K562 (cell line): Measurements from ENCODE around the gene SPAG16. TPM values are rescaled to one million over a fixed set of nuclear protein-coding genes. Genes with fewer than 3 reads are reported as not detected.

Source experiments
- ATAC-seq: fragments of 200-7000 bp; cut with Tn5 transposase; 3 replicates; pipeline ENCODE4 v1.9.1; 2020; ENCODE audit warnings: moderate library complexity
- BruUV-seq: library from RNA; stranded (reverse); fragments of 400-500 nt; replicated peaks from 2 replicates; lab custom pipeline; 2021; lab: Mats Ljungman, UMichigan
- CTCF ChIA-PET: fragments of 300-600 bp; formaldehyde crosslinking; extraction: SDS; loops from one replicate; lab custom pipeline; 2021; ENCODE audit warnings: low intra/inter-chr PET ratio; lab: Yijun Ruan, JAX
- POLR2A ChIA-PET: fragments of 300-600, 350-650 bp; sonication (Branson Sonifier 250); formaldehyde crosslinking; extraction: SDS; loops from one replicate; lab custom pipeline; 2021; ENCODE audit warnings: antibody characterized with exemption, inconsistent platforms; lab: Yijun Ruan, JAX
- DNase-seq, 4 experiments: peaks; one replicate each; pipeline versions ENCODE4 v3.0.0 to v3.0.0-alpha.2; 2011 to 2018; ENCODE audit warnings: low spot score in 3 of 4, mixed read lengths in 3 of 4; ENCODE audit errors: extremely low read depth in 1 of 4
- FAIRE-seq: peaks from 2 replicates; lab custom pipeline; 2011; peaks lifted over from hg19 to GRCh38; lab: Jason Lieb, UNC
- H2AFZ ChIP-seq: 2 replicates; pipeline ENCODE4 v1.6.0; 2011; ENCODE audit warnings: low read depth, low read length, control low read depth, inconsistent platforms
- H3K27ac ChIP-seq: fragments of 200-600 bp; 3 replicates; pipeline ENCODE4 v1.8.0; 2011; ENCODE audit warnings: low read depth, mild to moderate bottlenecking, control low read depth, inconsistent platforms, low read length, moderate library complexity, mixed read lengths; ENCODE audit errors: extremely low read depth
- H3K27me3 ChIP-seq, 2 experiments: fragments of 300-600 bp in 1 of 2; 2 replicates in 1 of 2; 3 replicates in 1 of 2; pipeline versions ENCODE4 v1.6.0 to v1.8.0; 2011; ENCODE audit warnings: inconsistent platforms in 2 of 2, low read length in 2 of 2, mild to moderate bottlenecking in 1 of 2, mixed read lengths in 1 of 2, moderate library complexity in 1 of 2; ENCODE audit not compliant: control insufficient read depth in 2 of 2, insufficient read depth in 2 of 2
- H3K36me3 ChIP-seq: fragments of 300-600 bp; 3 replicates; pipeline ENCODE4 v1.8.0; 2011; ENCODE audit warnings: mild to moderate bottlenecking, low read length, inconsistent platforms; ENCODE audit not compliant: control insufficient read depth, insufficient read depth
- H3K4me1 ChIP-seq, 2 experiments: fragments of 200-600 bp in 1 of 2; replicated peaks in 1 of 2; 2 replicates in 1 of 2; 3 replicates in 1 of 2; pipeline versions ENCODE4 v1.5.1 to v1.8.0; 2011; ENCODE audit warnings: inconsistent platforms in 2 of 2, low read length in 2 of 2, mild to moderate bottlenecking in 1 of 2, mixed read lengths in 1 of 2, moderate library complexity in 1 of 2; ENCODE audit not compliant: control insufficient read depth in 2 of 2, insufficient read depth in 2 of 2
- H3K4me2 ChIP-seq: 2 replicates; pipeline ENCODE4 v1.6.1; 2011; ENCODE audit warnings: low read length, control low read depth, inconsistent platforms, mixed read lengths; ENCODE audit not compliant: insufficient read depth
- H3K4me3 ChIP-seq: fragments of 200-600 bp; sonication (generic), shearing (Covaris generic); 2 replicates; pipeline ENCODE4 v1.5.1; 2016; ENCODE audit warnings: control low read depth, inconsistent platforms
- H3K79me2 ChIP-seq: fragments of 200-600 bp; 3 replicates; pipeline ENCODE4 v1.8.0; 2011; ENCODE audit warnings: low read length, inconsistent platforms; ENCODE audit not compliant: control insufficient read depth, insufficient read depth
- H3K9ac ChIP-seq, 2 experiments: 2 replicates each; pipeline versions ENCODE4 v1.6.0 to v1.6.1; 2011; ENCODE audit warnings: low read depth in 2 of 2, low read length in 2 of 2, control low read depth in 1 of 2, inconsistent platforms in 1 of 2, mild to moderate bottlenecking in 1 of 2, mixed read lengths in 1 of 2; ENCODE audit not compliant: insufficient read depth in 1 of 2
- H3K9me1 ChIP-seq: one replicate; pipeline ENCODE4 v1.6.0; 2011; ENCODE audit warnings: inconsistent platforms, mild to moderate bottlenecking, low read length, moderate library complexity; ENCODE audit not compliant: control insufficient read depth, insufficient read depth
- H3K9me3 ChIP-seq: replicated peaks from 2 replicates; pipeline ENCODE4 v1.5.1; 2011; ENCODE audit warnings: low read depth, low read length, inconsistent platforms; ENCODE audit not compliant: control insufficient read depth, insufficient read depth
- H4K20me1 ChIP-seq: replicated peaks from 2 replicates; pipeline ENCODE4 v1.6.1; 2011; ENCODE audit warnings: low read length, inconsistent platforms, mixed read lengths; ENCODE audit not compliant: control insufficient read depth, insufficient read depth
- FOXA3 ChIP-seq, 2 experiments: fragments of 450-650 bp in 1 of 2; sonication (generic) in 1 of 2; formaldehyde crosslinking; IDR thresholded peaks in 1 of 2; conservative IDR thresholded peaks in 1 of 2; 2 replicates each; pipeline versions ENCODE4 v1.4.0 to v1.8.0; 2020 to 2022; ENCODE audit warnings: mild to moderate bottlenecking in 2 of 2, missing genetic modification reagents in 1 of 2
- JUND ChIP-seq, 2 experiments: IDR thresholded peaks; 2 replicates in 1 of 2; 3 replicates in 1 of 2; pipeline ENCODE4 v1.6.1; 2011; ENCODE audit warnings: borderline replicate concordance in 2 of 2, low read depth in 2 of 2, low read length in 2 of 2, improper control_type of control experiment in 1 of 2, missing biosample characterization in 1 of 2, missing genetic modification characterization in 1 of 2, missing genetic modification reagents in 1 of 2
- KAT7 ChIP-seq: sonication (generic); formaldehyde crosslinking; IDR thresholded peaks from 2 replicates; pipeline ENCODE4 v1.8.0; 2022; ENCODE audit warnings: missing genetic modification reagents, mild to moderate bottlenecking, borderline replicate concordance
- MAFF ChIP-seq: IDR thresholded peaks from 2 replicates; pipeline ENCODE4 v1.6.1; 2012; ENCODE audit warnings: low read length, improper control_type of control experiment
- MECOM ChIP-seq: fragments of 250-450 bp; sonication (Bioruptor Pico); IDR thresholded peaks from 2 replicates; pipeline ENCODE4 v1.8.0; 2022; ENCODE audit warnings: inconsistent platforms
- MXI1 ChIP-seq: IDR thresholded peaks from 2 replicates; pipeline ENCODE4 v1.6.1; 2011; ENCODE audit warnings: low read depth, mild to moderate bottlenecking, improper control_type of control experiment, low read length
- NCOA1 ChIP-seq: fragments of 450-650 bp; IDR thresholded peaks from 2 replicates; pipeline ENCODE4 v1.6.1; 2016; ENCODE audit warnings: low read depth
- POU5F1 ChIP-seq: fragments of 150-350 bp; IDR thresholded peaks from 2 replicates; pipeline ENCODE4 v1.6.1; 2014; ENCODE audit warnings: borderline replicate concordance, low read length, low read depth, mild to moderate bottlenecking; ENCODE audit not compliant: partially characterized antibody
- RAD21 ChIP-seq, 2 experiments: fragments of 250-450 bp in 1 of 2; fragments of 450-650 bp in 1 of 2; sonication (Bioruptor Pico) in 1 of 2; formaldehyde crosslinking in 1 of 2; IDR thresholded peaks in 1 of 2; conservative IDR thresholded peaks in 1 of 2; 2 replicates each; pipeline versions ENCODE4 v1.4.0 to v1.8.0; 2020 to 2022; ENCODE audit warnings: mild to moderate bottlenecking in 2 of 2, moderate library complexity in 1 of 2
- SMARCA4 ChIP-seq: fragments of 450-650 bp; IDR thresholded peaks from 2 replicates; pipeline ENCODE4 v1.6.1; 2016
- SMC3 ChIP-seq: conservative IDR thresholded peaks from 2 replicates; pipeline ENCODE4 v1.6.1; 2011; ENCODE audit warnings: low read depth, low read length, improper control_type of control experiment; ENCODE audit not compliant: insufficient read depth
- TARDBP ChIP-seq: fragments of 450-650 bp; IDR thresholded peaks from 2 replicates; pipeline ENCODE4 v1.6.1; 2016
- ZNF263 ChIP-seq: sonication (generic); formaldehyde crosslinking; IDR thresholded peaks from 2 replicates; pipeline ENCODE4 v1.8.0; 2022; ENCODE audit warnings: mild to moderate bottlenecking, missing genetic modification reagents, borderline replicate concordance
- ZNF431 ChIP-seq: sonication (generic); formaldehyde crosslinking; IDR thresholded peaks from 2 replicates; pipeline ENCODE4 v1.8.0; 2022; ENCODE audit warnings: mild to moderate bottlenecking, missing genetic modification reagents
- ZNF644 ChIP-seq: fragments of 200-800 bp; sonication (Bioruptor generic); IDR thresholded peaks from 2 replicates; pipeline ENCODE4 v1.6.1; 2016; ENCODE audit warnings: low read depth, missing genetic modification characterization, missing compliant biosample characterization
- WGBS: fragments of 100-300 bp; shearing (Covaris generic); methylation state at CpG from one replicate; pipeline ENCODE4 v1.1.6; 2016; ENCODE audit warnings: low coverage, mixed read lengths; ENCODE audit not compliant: insufficient coverage; ENCODE audit errors: missing lambda C conversion rate; 5-methylcytosine and 5-hydroxymethylcytosine counted together
- in situ Hi-C: fragments of 300-500 bp; cut with MboI; formaldehyde crosslinking; loops from 4 replicates; pipeline ENCODE4 v1.15.0; 2018; ENCODE audit warnings: inconsistent platforms, mixed read lengths
- intact Hi-C: fragments of 100-400 bp; cut with micrococcal nuclease; formaldehyde crosslinking; loops from 2 replicates; pipeline ENCODE4 v1.14.2; 2022
- polyA plus RNA-seq, 8 experiments: library from polyadenylated mRNA; depleted of rRNA in 4 of 8; stranded (reverse) in 5 of 8; unstranded in 3 of 8; fragments of >200 nt; fragmentation: Nextera tagmentation in 2 of 8; fragmentation: Illumina TruSeq in 1 of 8; extraction: Ambion mirVana in 2 of 8; extraction: Trizol in 1 of 8; gene quantifications; 2 replicates each; pipeline versions ENCODE4 v1.2.1 to v1.2.3, GENCODE V29; 2011 to 2014; ENCODE audit warnings: inconsistent platforms in 1 of 8, missing spikeins in 1 of 8
- total RNA-seq, 7 experiments: library from RNA; depleted of rRNA in 6 of 7; stranded (reverse); fragments of >200 nt in 6 of 7; fragmentation: Illumina TruSeq in 2 of 7; extraction: Trizol in 2 of 7; gene quantifications; 2 replicates each; pipeline versions ENCODE4 v1.2.1 to v1.2.3, GENCODE V29; 2011 to 2021; ENCODE audit warnings: low replicate concordance in 1 of 7
- TF ChIP-seq, protein P1 (sequence below), 2 experiments: fragments of 450-650 bp; IDR thresholded peaks; 2 replicates each; pipeline ENCODE4 v1.6.1; 2016

Gene SPAG16
- total and polyA plus RNA-seq, 9 of the 15 experiments (the other 6 are each of a cell fraction or from before 2014, with no cell fraction given): 0.98 to 5.9 (median 3.5) TPM

DNA sequence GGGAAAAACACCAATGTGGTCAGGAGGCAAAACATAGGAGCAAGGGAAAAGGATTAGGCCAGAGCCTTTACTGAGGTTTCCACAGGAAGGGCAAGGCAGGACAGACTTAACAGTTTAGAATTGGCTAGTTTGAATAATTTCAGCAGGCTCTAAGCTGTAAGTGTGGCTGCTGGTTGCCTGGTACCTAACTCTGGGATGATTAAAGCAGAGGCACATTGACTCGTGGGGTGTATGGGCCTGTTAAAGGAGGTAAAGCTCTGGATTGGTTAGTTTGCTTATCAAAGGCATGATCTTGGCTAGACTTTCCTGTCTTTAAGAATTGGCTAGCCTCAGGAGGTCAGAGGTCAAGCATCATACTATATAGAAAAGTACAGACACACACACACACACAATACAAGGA is 132.6 kb downstream of the SPAG16 start:
- H3K36me3 ChIP-seq: no peaks in the 10 kb centered on the region
- H3K9ac ChIP-seq: no peak overlapping the region
- POLR2A ChIA-PET: no interaction called here
- H3K9me1 ChIP-seq: no peaks in the 10 kb centered on the region
- no TSS peak for BruUV-seq
- CTCF ChIA-PET: no interaction called here
- no peak overlapping the region for H2AFZ ChIP-seq
- no peak for DNase-seq
- no peak overlapping the region for H3K27ac ChIP-seq
- no peaks in the 10 kb centered on the region for H3K27me3 ChIP-seq
- no peaks in the 10 kb centered on the region for H3K9me3 ChIP-seq
- no peaks in the 10 kb centered on the region for H3K4me1 ChIP-seq
- in situ Hi-C loops (no loop called here), intact Hi-C loops (no loop called here)
- H3K4me3 ChIP-seq: no peak overlapping the region
- no peak for ATAC-seq
- no peaks in the 10 kb centered on the region for H3K79me2 ChIP-seq
- H4K20me1 ChIP-seq: no peaks in the 10 kb centered on the region
- H3K4me2 ChIP-seq: no peak overlapping the region
- no peak for FAIRE-seq
- TF ChIP-seq SMARCA4: no peak
- TF ChIP-seq ZNF263 (CRISPR knock-in tag): no peak
- TF ChIP-seq RAD21 (CRISPR knock-in tag; conservative IDR thresholded peaks at IDR 0.05 in 1 of 2, IDR thresholded peaks at IDR 0.05 in 1 of 2): no peak
- no peak for TF ChIP-seq NCOA1
- TF ChIP-seq MAFF: no peak
- no peak for TF ChIP-seq TARDBP
- TF ChIP-seq JUND (IDR thresholded peaks at IDR 0.05; ENCODE audit: borderline replicate concordance, low read depth, low read length): no peak
- TF ChIP-seq JUND (tag; IDR thresholded peaks at IDR 0.05; ENCODE audit: borderline replicate concordance, low read depth, low read length): no peak
- TF ChIP-seq FOXA3 (CRISPR knock-in tag; conservative IDR thresholded peaks at IDR 0.05 in 1 of 2, IDR thresholded peaks at IDR 0.05 in 1 of 2): no peak
- TF ChIP-seq POU5F1: no peak
- TF ChIP-seq, protein P1, sequence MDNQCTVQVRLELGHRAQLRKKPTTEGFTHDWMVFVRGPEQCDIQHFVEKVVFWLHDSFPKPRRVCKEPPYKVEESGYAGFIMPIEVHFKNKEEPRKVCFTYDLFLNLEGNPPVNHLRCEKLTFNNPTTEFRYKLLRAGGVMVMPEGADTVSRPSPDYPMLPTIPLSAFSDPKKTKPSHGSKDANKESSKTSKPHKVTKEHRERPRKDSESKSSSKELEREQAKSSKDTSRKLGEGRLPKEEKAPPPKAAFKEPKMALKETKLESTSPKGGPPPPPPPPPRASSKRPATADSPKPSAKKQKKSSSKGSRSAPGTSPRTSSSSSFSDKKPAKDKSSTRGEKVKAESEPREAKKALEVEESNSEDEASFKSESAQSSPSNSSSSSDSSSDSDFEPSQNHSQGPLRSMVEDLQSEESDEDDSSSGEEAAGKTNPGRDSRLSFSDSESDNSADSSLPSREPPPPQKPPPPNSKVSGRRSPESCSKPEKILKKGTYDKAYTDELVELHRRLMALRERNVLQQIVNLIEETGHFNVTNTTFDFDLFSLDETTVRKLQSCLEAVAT (IDR thresholded peaks at IDR 0.05): no peak
- no peak for TF ChIP-seq MECOM (CRISPR knock-in tag)
- TF ChIP-seq ZNF431 (CRISPR knock-in tag): no peak
- no peak for TF ChIP-seq SMC3
- TF ChIP-seq MXI1: no peak
- no peak for TF ChIP-seq KAT7 (CRISPR knock-in tag)
- no peak for TF ChIP-seq ZNF644
- 0% methylated on average over 1 of the region's 1 CpG for WGBS
